ENCODE results near the gene WDR20.

DNA sequence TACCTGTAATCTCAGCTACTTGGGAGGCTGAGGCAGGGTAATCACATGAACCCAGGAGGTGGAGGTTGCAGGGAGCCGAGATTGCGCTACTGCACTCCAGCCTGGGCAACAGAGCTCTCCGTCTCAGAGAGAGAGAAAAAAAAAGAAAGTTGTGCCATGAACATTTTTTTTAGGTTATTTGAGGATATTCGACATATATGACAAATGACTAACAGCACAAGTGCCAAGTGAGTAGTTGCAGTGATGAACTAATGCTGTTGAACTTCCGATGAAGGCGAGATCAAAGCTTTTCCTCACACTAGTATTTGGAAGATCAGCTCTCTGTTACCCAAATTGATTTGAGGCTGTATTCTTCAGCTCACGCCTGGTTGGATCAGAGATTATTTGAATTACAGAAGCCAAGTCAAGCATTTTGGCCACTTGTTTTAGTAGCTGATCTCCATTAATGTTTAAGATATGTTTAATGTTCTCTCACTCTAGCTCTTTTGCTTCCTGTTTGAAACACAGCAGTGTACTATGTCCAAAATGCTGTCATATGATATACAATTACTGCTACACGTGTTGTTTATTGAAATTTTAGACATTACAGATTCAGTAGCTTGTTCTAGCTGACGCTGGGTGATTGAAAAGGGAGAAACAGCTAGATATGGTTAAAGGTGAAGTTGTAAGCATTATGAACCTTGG is 43.4 kb downstream of the WDR20 start:
- TF ChIP-seq, protein P1, sequence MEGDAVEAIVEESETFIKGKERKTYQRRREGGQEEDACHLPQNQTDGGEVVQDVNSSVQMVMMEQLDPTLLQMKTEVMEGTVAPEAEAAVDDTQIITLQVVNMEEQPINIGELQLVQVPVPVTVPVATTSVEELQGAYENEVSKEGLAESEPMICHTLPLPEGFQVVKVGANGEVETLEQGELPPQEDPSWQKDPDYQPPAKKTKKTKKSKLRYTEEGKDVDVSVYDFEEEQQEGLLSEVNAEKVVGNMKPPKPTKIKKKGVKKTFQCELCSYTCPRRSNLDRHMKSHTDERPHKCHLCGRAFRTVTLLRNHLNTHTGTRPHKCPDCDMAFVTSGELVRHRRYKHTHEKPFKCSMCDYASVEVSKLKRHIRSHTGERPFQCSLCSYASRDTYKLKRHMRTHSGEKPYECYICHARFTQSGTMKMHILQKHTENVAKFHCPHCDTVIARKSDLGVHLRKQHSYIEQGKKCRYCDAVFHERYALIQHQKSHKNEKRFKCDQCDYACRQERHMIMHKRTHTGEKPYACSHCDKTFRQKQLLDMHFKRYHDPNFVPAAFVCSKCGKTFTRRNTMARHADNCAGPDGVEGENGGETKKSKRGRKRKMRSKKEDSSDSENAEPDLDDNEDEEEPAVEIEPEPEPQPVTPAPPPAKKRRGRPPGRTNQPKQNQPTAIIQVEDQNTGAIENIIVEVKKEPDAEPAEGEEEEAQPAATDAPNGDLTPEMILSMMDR (conservative IDR thresholded peaks at IDR 0.05; ENCODE audit: low read depth, low read length), result no peak
- TF ChIP-seq EZH2 (IDR thresholded peaks at IDR 0.05; ENCODE audit: low read length, unreplicated experiment) (no peak), EZH2phosphoT487 (IDR thresholded peaks at IDR 0.05; ENCODE audit: borderline replicate concordance, low read length) (no peak)
